Measurements from ENCODE around the gene MAPK12.

- TF ChIP-seq CTCF (IDR thresholded peaks at IDR 0.05) (no peak), POLR2A (IDR thresholded peaks at IDR 0.05) (no peak)
Measured at GRCh38 chr22:50262460-50262911, 1.0 kb upstream of the MAPK12 start.
